ENCODE data around the gene UMODL1.

The UMODL1 gene

GRCh38 chr21:42039470-42039901, 31.6 kb upstream of the UMODL1 start:
- DNase-seq (ENCODE audit: low spot score) = no peak
- in situ Hi-C loops (cut with MboI; ENCODE audit: low pct_unique_long_range_greater_than_20kb, low sequenced_read_pairs, unreplicated experiment) = no loop called here
- TF ChIP-seq, protein P1, sequence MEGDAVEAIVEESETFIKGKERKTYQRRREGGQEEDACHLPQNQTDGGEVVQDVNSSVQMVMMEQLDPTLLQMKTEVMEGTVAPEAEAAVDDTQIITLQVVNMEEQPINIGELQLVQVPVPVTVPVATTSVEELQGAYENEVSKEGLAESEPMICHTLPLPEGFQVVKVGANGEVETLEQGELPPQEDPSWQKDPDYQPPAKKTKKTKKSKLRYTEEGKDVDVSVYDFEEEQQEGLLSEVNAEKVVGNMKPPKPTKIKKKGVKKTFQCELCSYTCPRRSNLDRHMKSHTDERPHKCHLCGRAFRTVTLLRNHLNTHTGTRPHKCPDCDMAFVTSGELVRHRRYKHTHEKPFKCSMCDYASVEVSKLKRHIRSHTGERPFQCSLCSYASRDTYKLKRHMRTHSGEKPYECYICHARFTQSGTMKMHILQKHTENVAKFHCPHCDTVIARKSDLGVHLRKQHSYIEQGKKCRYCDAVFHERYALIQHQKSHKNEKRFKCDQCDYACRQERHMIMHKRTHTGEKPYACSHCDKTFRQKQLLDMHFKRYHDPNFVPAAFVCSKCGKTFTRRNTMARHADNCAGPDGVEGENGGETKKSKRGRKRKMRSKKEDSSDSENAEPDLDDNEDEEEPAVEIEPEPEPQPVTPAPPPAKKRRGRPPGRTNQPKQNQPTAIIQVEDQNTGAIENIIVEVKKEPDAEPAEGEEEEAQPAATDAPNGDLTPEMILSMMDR (IDR thresholded peaks at IDR 0.05; ENCODE audit: extremely low read depth, insufficient read depth, missing control alignments) = no peak

DNA sequence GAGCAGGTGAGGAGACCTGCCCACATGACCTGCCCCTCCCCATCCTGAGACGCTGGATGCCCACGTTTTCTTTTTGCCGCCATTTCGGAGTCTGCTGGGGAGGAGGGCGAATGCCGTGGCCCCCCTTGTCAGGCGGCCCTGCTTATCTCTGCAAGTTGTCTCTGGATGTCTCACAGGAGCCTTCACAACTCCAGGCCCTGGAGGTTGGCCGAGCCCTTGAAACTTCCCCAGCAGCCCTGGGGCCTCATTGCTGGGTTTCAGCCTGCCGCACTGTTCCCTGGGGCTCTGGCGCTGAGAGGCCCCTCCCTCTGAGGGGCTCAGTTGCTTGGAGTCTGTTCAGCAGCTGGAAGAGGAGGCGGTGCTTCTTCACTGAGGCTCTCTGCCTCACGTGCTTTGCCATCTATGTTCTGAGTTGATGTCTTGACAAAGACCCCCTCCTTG, 31.2 kb upstream of the UMODL1 start:
- TF ChIP-seq, protein P1 (IDR thresholded peaks at IDR 0.05; ENCODE audit: extremely low read depth, insufficient read depth, missing control alignments) = no peak
- in situ Hi-C loops (cut with MboI; ENCODE audit: low pct_unique_long_range_greater_than_20kb, low sequenced_read_pairs, unreplicated experiment) = no loop called here
- no peak for DNase-seq (ENCODE audit: low spot score)

GRCh38 chr21:42040411-42041180, 30.5 kb upstream of the UMODL1 start:
- DNase-seq (ENCODE audit: low spot score) = no peak
- in situ Hi-C loops (cut with MboI; ENCODE audit: low pct_unique_long_range_greater_than_20kb, low sequenced_read_pairs, unreplicated experiment) = no loop called here
- TF ChIP-seq, protein P1 (IDR thresholded peaks at IDR 0.05; ENCODE audit: extremely low read depth, insufficient read depth, missing control alignments) = no peak

- TF ChIP-seq, protein P1 (IDR thresholded peaks at IDR 0.05; ENCODE audit: extremely low read depth, insufficient read depth, missing control alignments) = no peak
- DNase-seq (ENCODE audit: low spot score) = no peak
- in situ Hi-C loops (cut with MboI; ENCODE audit: low pct_unique_long_range_greater_than_20kb, low sequenced_read_pairs, unreplicated experiment) = no loop called here
These were observed 29.9 kb upstream of the UMODL1 start for GRCh38 chr21:42041246-42041645.

GRCh38 chr21:42041711-42042110, 29.4 kb upstream of the UMODL1 start:
- in situ Hi-C loops (cut with MboI; ENCODE audit: low pct_unique_long_range_greater_than_20kb, low sequenced_read_pairs, unreplicated experiment) = no loop called here
- TF ChIP-seq, protein P1 (IDR thresholded peaks at IDR 0.05; ENCODE audit: extremely low read depth, insufficient read depth, missing control alignments) = no peak
- DNase-seq (ENCODE audit: low spot score) = no peak

DNA sequence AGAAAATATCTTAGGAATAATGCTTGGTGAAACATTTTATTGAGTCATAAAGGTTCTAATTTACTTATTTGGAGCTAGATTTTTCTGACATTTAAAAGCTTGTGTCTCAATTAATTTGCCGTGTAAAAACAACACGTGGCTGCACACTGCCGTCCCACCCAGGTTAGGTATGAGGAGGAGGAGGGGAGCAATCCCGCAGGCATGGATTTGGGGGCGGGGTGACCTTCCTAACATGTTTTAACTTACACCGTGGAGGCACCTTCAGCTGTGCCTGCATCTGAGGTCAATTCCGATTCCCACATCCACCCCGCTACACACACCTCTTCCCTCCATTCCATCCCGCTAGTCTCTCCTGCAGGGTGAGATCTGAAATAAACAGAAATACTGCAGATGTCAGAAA, 28.5 kb upstream of the UMODL1 start:
- in situ Hi-C loops (cut with MboI; ENCODE audit: low pct_unique_long_range_greater_than_20kb, low sequenced_read_pairs, unreplicated experiment) = no loop called here

More for the DNA sequence above, 28.5 kb upstream of the UMODL1 start:
- TF ChIP-seq, protein P1 (IDR thresholded peaks at IDR 0.05; ENCODE audit: extremely low read depth, insufficient read depth, missing control alignments) = no peak
- DNase-seq (ENCODE audit: low spot score) = no peak
